PC-9 (cell line): ENCODE results near the gene POP4. TPM values are rescaled to one million over a fixed set of nuclear protein-coding genes. Genes with fewer than 3 reads are reported as not detected.

Source experiments
- BruUV-seq: library from RNA; stranded (reverse); fragments of 400-500 nt; replicated peaks from 2 replicates; lab custom pipeline; 2021; lab: Mats Ljungman, UMichigan
- CTCF ChIA-PET: fragments of 300-600 bp; sonication (Branson Sonifier 250); formaldehyde crosslinking; loops from one replicate; lab custom pipeline; 2022; ENCODE audit warnings: antibody characterized with exemption; lab: Charles Lee
- POLR2A ChIA-PET: fragments of 300-600 bp; sonication (Branson Sonifier 250); formaldehyde crosslinking; loops from one replicate; lab custom pipeline; 2022; ENCODE audit warnings: antibody characterized with exemption; ENCODE audit not compliant: unreplicated experiment; lab: Charles Lee
- DNase-seq, 2 experiments: peaks; one replicate each; pipeline versions ENCODE4 v3.0.0 to v3.0.0-alpha.2; 2015 to 2022; ENCODE audit warnings: mixed read lengths in 1 of 2
- H2AFZ ChIP-seq: fragments of 200-600 bp; sonication (generic); 2 replicates; pipeline ENCODE4 v1.8.1; 2017; ENCODE audit warnings: antibody characterized with exemption
- H3F3A ChIP-seq: fragments of 200-600 bp; sonication (generic); 2 replicates; pipeline ENCODE4 v1.8.1; 2017; ENCODE audit warnings: antibody characterized with exemption, mild to moderate bottlenecking, low read depth; ENCODE audit not compliant: insufficient read depth
- H3K27ac ChIP-seq: fragments of 200-600 bp; sonication (generic); 2 replicates; pipeline ENCODE4 v1.6.1; 2016; ENCODE audit warnings: mixed run types
- H3K27me3 ChIP-seq: fragments of 200-600 bp; sonication (generic); 2 replicates; pipeline ENCODE4 v1.6.1; 2016; ENCODE audit warnings: low read depth, mixed run types; ENCODE audit not compliant: insufficient read depth
- H3K36me3 ChIP-seq: fragments of 200-600 bp; sonication (generic); 2 replicates; pipeline ENCODE4 v1.6.1; 2016; ENCODE audit warnings: low read depth, mixed run types
- H3K4me1 ChIP-seq: fragments of 200-600 bp; sonication (generic); replicated peaks from 2 replicates; pipeline ENCODE4 v1.6.1; 2016; ENCODE audit warnings: mixed run types; ENCODE audit not compliant: insufficient read depth
- H3K4me2 ChIP-seq: fragments of 200-600 bp; sonication (generic); 2 replicates; pipeline ENCODE4 v1.6.1; 2017; ENCODE audit warnings: mixed run types
- H3K4me3 ChIP-seq: fragments of 200-600 bp; sonication (generic); 2 replicates; pipeline ENCODE4 v1.6.1; 2016; ENCODE audit warnings: mixed run types
- H3K79me2 ChIP-seq: fragments of 200-600 bp; sonication (generic); 2 replicates; pipeline ENCODE4 v1.6.1; 2017; ENCODE audit warnings: low read depth, mixed run types
- H3K9me2 ChIP-seq: fragments of 200-600 bp; sonication (generic); 2 replicates; pipeline ENCODE4 v1.8.1; 2017; ENCODE audit warnings: mild to moderate bottlenecking; ENCODE audit not compliant: insufficient read depth
- H3K9me3 ChIP-seq: fragments of 200-600 bp; sonication (generic); 2 replicates; pipeline ENCODE4 v1.8.1; 2016; ENCODE audit warnings: low read depth; ENCODE audit not compliant: insufficient read depth
- H4K20me1 ChIP-seq: fragments of 200-600 bp; sonication (generic); 2 replicates; pipeline ENCODE4 v1.8.1; 2017; ENCODE audit not compliant: insufficient read depth
- EZH2 ChIP-seq: fragments of 200-600 bp; sonication (generic); IDR thresholded peaks from 2 replicates; pipeline ENCODE4 v1.8.0; 2017; ENCODE audit warnings: antibody characterized with exemption, low read depth
- intact Hi-C: fragments of 100-400 bp; cut with micrococcal nuclease; formaldehyde crosslinking; loops from one replicate; pipeline ENCODE4 v1.10.0; 2022; ENCODE audit not compliant: unreplicated experiment
- total RNA-seq: library from RNA; stranded (reverse); gene quantifications from 2 replicates; pipeline ENCODE4 v1.2.3, GENCODE V29; 2021
- TF ChIP-seq, protein P1 (sequence below): fragments of 200-600 bp; sonication (generic); conservative IDR thresholded peaks from 2 replicates; pipeline ENCODE4 v1.6.1; 2017; ENCODE audit warnings: mixed run types, antibody characterized with exemption, mild to moderate bottlenecking, moderate library complexity

POP4 gene
- total RNA-seq, 1 experiment from 2014 or later: 66.6 TPM

GRCh38 chr19:29628661-29629385, 22.7 kb downstream of the POP4 start:
- Histone ChIP-seq H3K4me2 (no peak overlapping the region), H2AFZ (no peak overlapping the region), H3K79me2 (no peaks in the 10 kb centered on the region), H3K9me2 (no peaks in the 10 kb centered on the region), H4K20me1 (no peaks in the 10 kb centered on the region), H3K36me3 (no peaks in the 10 kb centered on the region), H3K4me1 (no peaks in the 10 kb centered on the region), H3K4me3 (no peak overlapping the region), H3F3A (no peaks in the 10 kb centered on the region), H3K9me3 (no peaks in the 10 kb centered on the region), H3K27ac (no peak overlapping the region), H3K27me3 (no peaks in the 10 kb centered on the region)
- ChIA-PET POLR2A (no interaction called here), CTCF (no interaction called here)
- TF ChIP-seq EZH2: no peak
- TF ChIP-seq, protein P1, sequence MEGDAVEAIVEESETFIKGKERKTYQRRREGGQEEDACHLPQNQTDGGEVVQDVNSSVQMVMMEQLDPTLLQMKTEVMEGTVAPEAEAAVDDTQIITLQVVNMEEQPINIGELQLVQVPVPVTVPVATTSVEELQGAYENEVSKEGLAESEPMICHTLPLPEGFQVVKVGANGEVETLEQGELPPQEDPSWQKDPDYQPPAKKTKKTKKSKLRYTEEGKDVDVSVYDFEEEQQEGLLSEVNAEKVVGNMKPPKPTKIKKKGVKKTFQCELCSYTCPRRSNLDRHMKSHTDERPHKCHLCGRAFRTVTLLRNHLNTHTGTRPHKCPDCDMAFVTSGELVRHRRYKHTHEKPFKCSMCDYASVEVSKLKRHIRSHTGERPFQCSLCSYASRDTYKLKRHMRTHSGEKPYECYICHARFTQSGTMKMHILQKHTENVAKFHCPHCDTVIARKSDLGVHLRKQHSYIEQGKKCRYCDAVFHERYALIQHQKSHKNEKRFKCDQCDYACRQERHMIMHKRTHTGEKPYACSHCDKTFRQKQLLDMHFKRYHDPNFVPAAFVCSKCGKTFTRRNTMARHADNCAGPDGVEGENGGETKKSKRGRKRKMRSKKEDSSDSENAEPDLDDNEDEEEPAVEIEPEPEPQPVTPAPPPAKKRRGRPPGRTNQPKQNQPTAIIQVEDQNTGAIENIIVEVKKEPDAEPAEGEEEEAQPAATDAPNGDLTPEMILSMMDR: no peak
- no peak for DNase-seq
- intact Hi-C loops: no loop called here
- no TSS peak for BruUV-seq

DNA sequence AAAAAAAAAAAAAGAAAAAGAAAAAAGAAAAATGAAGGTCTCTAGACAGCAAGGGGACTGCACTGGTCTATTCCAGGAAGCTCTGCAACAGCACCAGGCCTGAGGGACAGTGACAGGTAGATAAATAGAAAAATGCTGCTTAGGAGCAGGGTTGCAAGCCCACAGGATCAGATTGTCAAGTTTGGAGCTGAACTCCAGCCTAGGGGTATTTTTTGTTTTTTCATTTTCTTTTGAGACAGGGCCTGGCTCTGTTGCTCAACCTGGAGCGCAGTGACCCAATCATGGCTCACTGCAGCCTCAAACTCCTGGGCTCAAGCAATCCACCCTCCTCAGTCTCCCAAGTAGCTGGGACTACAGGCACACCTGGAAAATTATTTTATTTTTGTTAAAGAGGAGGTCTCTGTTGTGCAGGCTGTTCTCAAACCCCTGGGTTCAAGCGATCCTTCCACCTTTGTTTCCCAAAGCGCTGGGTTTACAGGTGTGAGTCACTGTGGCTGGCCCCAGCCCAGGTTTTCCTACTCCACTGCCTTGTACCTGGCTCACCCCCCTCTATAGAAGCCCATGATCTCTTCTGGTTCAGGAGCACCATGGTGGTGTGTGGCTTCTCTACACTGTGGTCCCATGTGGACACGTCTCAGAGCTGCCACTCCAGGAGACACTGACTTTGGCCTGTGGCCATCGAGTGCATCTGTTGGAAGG, 23.9 kb downstream of the POP4 start:
- Histone ChIP-seq H3F3A (no peaks in the 10 kb centered on the region), H3K9me3 (no peaks in the 10 kb centered on the region), H3K4me2 (no peak overlapping the region), H2AFZ (no peak overlapping the region), H3K4me1 (no peaks in the 10 kb centered on the region), H3K9me2 (no peaks in the 10 kb centered on the region), H4K20me1 (no peaks in the 10 kb centered on the region), H3K27ac (no peak overlapping the region), H3K36me3 (no peaks in the 10 kb centered on the region), H3K4me3 (no peak overlapping the region), H3K79me2 (no peaks in the 10 kb centered on the region), H3K27me3 (no peaks in the 10 kb centered on the region)
- no TSS peak for BruUV-seq
- ChIA-PET CTCF (interaction anchor here (1.1 kb wide), 1 partner anchor 33 kb away, joined by 3 read pairs; no protein-coding TSS in a partner anchor), POLR2A (no interaction called here)
- intact Hi-C loops: no loop called here
- TF ChIP-seq EZH2: no peak
- TF ChIP-seq, protein P1: no peak
- DNase-seq: no peak

GRCh38 chr19:29630655-29631054, 24.6 kb downstream of the POP4 start:
- Histone ChIP-seq H3K9me2 (no peaks in the 10 kb centered on the region), H3K4me2 (no peak overlapping the region), H3K4me3 (no peak overlapping the region), H3K36me3 (no peaks in the 10 kb centered on the region), H3K27ac (no peak overlapping the region), H4K20me1 (no peaks in the 10 kb centered on the region), H3K27me3 (no peaks in the 10 kb centered on the region), H3K9me3 (no peaks in the 10 kb centered on the region), H2AFZ (no peak overlapping the region), H3K79me2 (no peaks in the 10 kb centered on the region), H3F3A (no peaks in the 10 kb centered on the region), H3K4me1 (no peaks in the 10 kb centered on the region)
- POLR2A ChIA-PET: no interaction called here
- intact Hi-C loops: no loop called here
- TF ChIP-seq, protein P1: no peak
- no peak for TF ChIP-seq EZH2
- no TSS peak for BruUV-seq
- CTCF ChIA-PET: interaction anchor here (1.1 kb wide), 1 partner anchor 33 kb away, joined by 3 read pairs; no protein-coding TSS in a partner anchor
- no peak for DNase-seq
